HepG2 (cell line): ENCODE data around the gene SIK3. TPM values are rescaled to one million over a fixed set of nuclear protein-coding genes. Genes with fewer than 3 reads are reported as not detected.

Experiments
- ATAC-seq: fragments of 200-7000 bp; cut with Tn5 transposase; 3 replicates; pipeline ENCODE4 v1.9.1; 2020; ENCODE audit warnings: mild to moderate bottlenecking, moderate library complexity
- BruUV-seq: library from RNA; stranded (reverse); fragments of 400-500 nt; replicated peaks from 2 replicates; lab custom pipeline; 2021; lab: Mats Ljungman, UMichigan
- CTCF ChIA-PET: fragments of 300-600 bp; formaldehyde crosslinking; extraction: SDS; loops from one replicate; lab custom pipeline; 2021; ENCODE audit warnings: low total read pairs, inconsistent platforms, low intra/inter-chr PET ratio; lab: Yijun Ruan, JAX
- POLR2A ChIA-PET: fragments of 350-600 bp; sonication (Branson Sonifier 250); formaldehyde crosslinking; loops from one replicate; lab custom pipeline; 2020; ENCODE audit warnings: antibody characterized with exemption, inconsistent platforms; lab: Yijun Ruan, JAX
- DNase-seq: peaks from one replicate; pipeline ENCODE4 v3.0.0-alpha.2; 2015; ENCODE audit warnings: low spot score
- FAIRE-seq: peaks from 3 replicates; lab custom pipeline; 2011; peaks lifted over from hg19 to GRCh38; lab: Jason Lieb, UNC
- H2AFZ ChIP-seq: one replicate; pipeline ENCODE4 v1.6.1; 2011; ENCODE audit warnings: low read length, inconsistent platforms
- H3K27ac ChIP-seq: fragments of 300-600 bp; 3 replicates; pipeline ENCODE4 v1.8.0; 2011; ENCODE audit warnings: mixed run types, mild to moderate bottlenecking, mixed read lengths, low read length, inconsistent platforms; ENCODE audit not compliant: insufficient read depth; ENCODE audit errors: extremely low read length
- H3K27me3 ChIP-seq, 2 experiments: fragments of 200-600 bp in 1 of 2; 2 replicates in 1 of 2; 3 replicates in 1 of 2; pipeline versions ENCODE4 v1.6.0 to v1.8.0; 2011; ENCODE audit warnings: low read length in 2 of 2, mild to moderate bottlenecking in 2 of 2, moderate library complexity in 2 of 2, inconsistent platforms in 1 of 2; ENCODE audit not compliant: insufficient read depth in 2 of 2, control insufficient read depth in 1 of 2
- H3K36me3 ChIP-seq, 2 experiments: fragments of 200-600 bp in 1 of 2; replicated peaks in 1 of 2; 2 replicates in 1 of 2; 3 replicates in 1 of 2; pipeline versions ENCODE4 v1.5.1 to v1.8.0; 2011; ENCODE audit warnings: low read length in 2 of 2, inconsistent platforms in 1 of 2; ENCODE audit not compliant: insufficient read depth in 2 of 2, control insufficient read depth in 1 of 2
- H3K4me1 ChIP-seq: 2 replicates; pipeline ENCODE4 v1.5.1; 2012; ENCODE audit warnings: low read length, inconsistent platforms; ENCODE audit not compliant: insufficient read depth
- H3K4me2 ChIP-seq: 2 replicates; pipeline ENCODE4 v1.6.0; 2011; ENCODE audit warnings: low read depth, low read length, inconsistent platforms
- H3K4me3 ChIP-seq, 3 experiments: fragments of 200-600 bp in 1 of 3; sonication (generic), shearing (Covaris generic) in 1 of 3; replicated peaks in 1 of 3; 2 replicates each; pipeline ENCODE4 v1.5.1; 2011 to 2016; ENCODE audit warnings: low read length in 3 of 3, inconsistent platforms in 2 of 3, low read depth in 2 of 3, mild to moderate bottlenecking in 2 of 3, control low read depth in 1 of 3, mixed read lengths in 1 of 3; ENCODE audit not compliant: insufficient read depth in 1 of 3
- H3K79me2 ChIP-seq: one replicate; pipeline ENCODE4 v1.6.1; 2011; ENCODE audit warnings: low read length, inconsistent platforms; ENCODE audit not compliant: insufficient read depth
- H3K9ac ChIP-seq: 2 replicates; pipeline ENCODE4 v1.6.0; 2011; ENCODE audit warnings: mild to moderate bottlenecking, low read depth, low read length, inconsistent platforms; ENCODE audit not compliant: insufficient read depth
- H3K9me3 ChIP-seq: 2 replicates; pipeline ENCODE4 v1.5.1; 2012; ENCODE audit warnings: mild to moderate bottlenecking, low read length
- H4K20me1 ChIP-seq: 2 replicates; pipeline ENCODE4 v1.6.0; 2011; ENCODE audit warnings: inconsistent platforms, mild to moderate bottlenecking, low read length, moderate library complexity; ENCODE audit not compliant: insufficient read depth
- CCAR2 ChIP-seq: fragments of 200-400 bp; formaldehyde crosslinking; optimal IDR thresholded peaks from 2 replicates; pipeline ENCODE3; 2018; ENCODE audit warnings: low read depth, mild to moderate bottlenecking, low read length, moderate library complexity
- HOXA3 ChIP-seq: sonication (generic); formaldehyde crosslinking; IDR thresholded peaks from 2 replicates; pipeline ENCODE4 v1.5.0; 2020; ENCODE audit warnings: missing genetic modification reagents
- ZBTB42 ChIP-seq: sonication (generic); formaldehyde crosslinking; IDR thresholded peaks from 2 replicates; pipeline ENCODE4 v1.5.0; 2020; ENCODE audit warnings: mild to moderate bottlenecking, missing genetic modification reagents
- ZNF564 ChIP-seq: sonication (generic); formaldehyde crosslinking; IDR thresholded peaks from 2 replicates; pipeline ENCODE4 v1.8.1; 2023; ENCODE audit warnings: mild to moderate bottlenecking, missing genetic modification reagents
- ZNF772 ChIP-seq: sonication (generic); formaldehyde crosslinking; IDR thresholded peaks from 2 replicates; pipeline ENCODE4 v1.5.0; 2020; ENCODE audit warnings: mild to moderate bottlenecking, missing genetic modification reagents
- ZSCAN9 ChIP-seq: IDR thresholded peaks from 2 replicates; pipeline ENCODE4 v1.6.1; 2016; ENCODE audit warnings: borderline replicate concordance
- WGBS: methylation state at CpG from one replicate; pipeline ENCODE4 v1.1.6; 2017; ENCODE audit warnings: low lambda C conversion rate; 5-methylcytosine and 5-hydroxymethylcytosine counted together
- in situ Hi-C: cut with HindIII; loops from 2 replicates; pipeline ENCODE4 v1.10.0; 2017; ENCODE audit warnings: low pct_unique_long_range_greater_than_20kb; ENCODE audit not compliant: extremely low pct_ligation_motif_present
- intact Hi-C: fragments of 100-400 bp; cut with micrococcal nuclease; formaldehyde crosslinking; loops from one replicate; pipeline ENCODE4 v1.10.0; 2022; ENCODE audit not compliant: unreplicated experiment
- polyA plus RNA-seq, 8 experiments: library from polyadenylated mRNA; depleted of rRNA in 3 of 8; stranded (reverse) in 7 of 8; unstranded in 1 of 8; fragments of >200 nt; fragmentation: Illumina TruSeq in 4 of 8; extraction: Trizol in 4 of 8; gene quantifications; 2 replicates each; pipeline versions ENCODE4 v1.2.1 to v1.2.3, GENCODE V29; 2011 to 2016; ENCODE audit warnings: low read depth in 4 of 8, missing spikeins in 1 of 8, mixed read lengths in 1 of 8; ENCODE audit not compliant: insufficient read depth in 1 of 8
- total RNA-seq, 5 experiments: library from RNA; depleted of rRNA; stranded (reverse); fragments of >200 nt; fragmentation: Illumina TruSeq; extraction: Trizol; gene quantifications; 2 replicates each; pipeline ENCODE4 v1.2.3, GENCODE V29; 2016; ENCODE audit warnings: low read depth in 1 of 5
- TF ChIP-seq, protein P1 (sequence below): sonication (generic); formaldehyde crosslinking; IDR thresholded peaks from 2 replicates; pipeline ENCODE4 v1.4.0; 2020; ENCODE audit warnings: missing genetic modification reagents, borderline replicate concordance
- TF ChIP-seq, protein P2 (sequence below): sonication (generic); formaldehyde crosslinking; IDR thresholded peaks from 2 replicates; pipeline ENCODE4 v1.9.0; 2022; ENCODE audit warnings: missing genetic modification reagents, mild to moderate bottlenecking, borderline replicate concordance

SIK3 gene
- total and polyA plus RNA-seq, 2 of the 13 experiments (the other 11 are each of a cell fraction or from before 2014, with no cell fraction given) = 5.7 to 9.8 TPM

DNA sequence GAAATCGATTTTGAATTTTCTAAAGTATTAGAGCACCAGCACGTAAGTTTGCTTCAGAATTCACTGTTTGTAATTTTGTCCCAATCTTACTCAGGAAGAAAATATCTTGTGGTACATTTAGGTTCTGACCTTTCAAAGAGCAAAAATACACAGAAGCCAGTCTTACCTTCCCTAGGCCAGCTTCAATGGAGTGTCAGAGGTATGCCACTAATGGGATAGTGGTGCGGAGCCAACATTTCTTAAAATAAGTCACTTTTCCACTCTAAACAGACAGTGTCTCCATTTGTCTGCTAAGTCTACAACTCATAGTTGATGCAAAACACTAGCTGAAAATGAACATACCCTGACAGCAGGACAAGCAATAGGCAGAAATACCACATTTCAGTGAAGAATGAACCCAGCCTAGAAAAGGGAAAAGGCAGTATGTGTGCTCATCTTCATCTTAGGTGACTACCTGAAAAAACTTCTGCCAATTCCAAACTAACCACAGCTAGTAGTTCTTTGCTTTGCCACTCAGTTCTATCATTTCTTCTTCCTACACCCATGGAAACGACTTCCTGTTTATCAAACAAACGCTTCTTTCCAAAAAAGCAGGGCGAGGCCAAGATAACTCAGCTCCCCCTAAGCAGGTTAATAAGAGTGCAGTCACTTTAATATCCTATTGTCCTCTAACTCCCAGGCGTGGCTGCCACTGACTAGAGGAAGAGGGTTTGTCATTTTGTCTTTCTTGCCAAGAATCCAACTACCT lies 166.8 kb downstream of the SIK3 start:
- peak; percentile 18 for FAIRE-seq
- BruUV-seq = no TSS peak
- POLR2A ChIA-PET = interaction anchor here (1.5 to 3.2 kb wide), 3 partner anchors 94 to 165 kb away, joined by 3 to 13 read pairs (median 8); partner anchors contain the start of gene APOA1

DNA sequence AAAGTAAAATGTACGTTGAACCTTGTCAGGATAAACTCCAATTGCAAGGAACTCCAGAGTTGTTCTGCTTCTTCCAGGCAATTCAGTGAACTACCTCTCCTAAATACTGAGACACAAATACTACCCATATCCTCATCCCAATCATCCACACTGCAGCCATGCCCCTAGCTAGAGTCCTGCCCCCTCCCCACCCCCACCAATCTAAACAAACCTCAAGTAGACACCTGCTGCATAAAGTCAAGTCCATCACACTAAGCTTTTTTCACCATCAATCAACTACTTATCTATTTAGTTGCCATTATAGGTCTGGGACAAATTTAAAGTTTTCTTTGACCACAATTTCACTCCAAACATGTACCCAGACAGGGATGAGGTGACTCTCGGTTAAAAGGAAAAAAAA lies 167.6 kb downstream of the SIK3 start:
- H3K9me3 ChIP-seq = no peaks in the 10 kb centered on the region
- H3K36me3 ChIP-seq = peaks cover 0 to 15% of the 10 kb centered on the region in 2 experiments; a peak in 4 of 5 replicates
- DNase-seq = no peak
- peak overlapping the region; percentile 83 for H3K27ac ChIP-seq
- CTCF ChIA-PET = no interaction called here
- peaks cover 52% of the 10 kb centered on the region for H3K4me1 ChIP-seq
- no peak for TF ChIP-seq ZNF564
- TF ChIP-seq ZSCAN9 (CRISPR knock-in tag) = no peak
- TF ChIP-seq, protein P1, sequence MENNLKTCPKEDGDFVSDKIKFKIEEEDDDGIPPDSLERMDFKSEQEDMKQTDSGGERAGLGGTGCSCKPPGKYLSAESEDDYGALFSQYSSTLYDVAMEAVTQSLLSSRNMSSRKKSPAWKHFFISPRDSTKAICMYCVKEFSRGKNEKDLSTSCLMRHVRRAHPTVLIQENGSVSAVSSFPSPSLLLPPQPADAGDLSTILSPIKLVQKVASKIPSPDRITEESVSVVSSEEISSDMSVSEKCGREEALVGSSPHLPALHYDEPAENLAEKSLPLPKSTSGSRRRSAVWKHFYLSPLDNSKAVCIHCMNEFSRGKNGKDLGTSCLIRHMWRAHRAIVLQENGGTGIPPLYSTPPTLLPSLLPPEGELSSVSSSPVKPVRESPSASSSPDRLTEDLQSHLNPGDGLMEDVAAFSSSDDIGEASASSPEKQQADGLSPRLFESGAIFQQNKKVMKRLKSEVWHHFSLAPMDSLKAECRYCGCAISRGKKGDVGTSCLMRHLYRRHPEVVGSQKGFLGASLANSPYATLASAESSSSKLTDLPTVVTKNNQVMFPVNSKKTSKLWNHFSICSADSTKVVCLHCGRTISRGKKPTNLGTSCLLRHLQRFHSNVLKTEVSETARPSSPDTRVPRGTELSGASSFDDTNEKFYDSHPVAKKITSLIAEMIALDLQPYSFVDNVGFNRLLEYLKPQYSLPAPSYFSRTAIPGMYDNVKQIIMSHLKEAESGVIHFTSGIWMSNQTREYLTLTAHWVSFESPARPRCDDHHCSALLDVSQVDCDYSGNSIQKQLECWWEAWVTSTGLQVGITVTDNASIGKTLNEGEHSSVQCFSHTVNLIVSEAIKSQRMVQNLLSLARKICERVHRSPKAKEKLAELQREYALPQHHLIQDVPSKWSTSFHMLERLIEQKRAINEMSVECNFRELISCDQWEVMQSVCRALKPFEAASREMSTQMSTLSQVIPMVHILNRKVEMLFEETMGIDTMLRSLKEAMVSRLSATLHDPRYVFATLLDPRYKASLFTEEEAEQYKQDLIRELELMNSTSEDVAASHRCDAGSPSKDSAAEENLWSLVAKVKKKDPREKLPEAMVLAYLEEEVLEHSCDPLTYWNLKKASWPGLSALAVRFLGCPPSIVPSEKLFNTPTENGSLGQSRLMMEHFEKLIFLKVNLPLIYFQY = no peak
- TF ChIP-seq, protein P2, sequence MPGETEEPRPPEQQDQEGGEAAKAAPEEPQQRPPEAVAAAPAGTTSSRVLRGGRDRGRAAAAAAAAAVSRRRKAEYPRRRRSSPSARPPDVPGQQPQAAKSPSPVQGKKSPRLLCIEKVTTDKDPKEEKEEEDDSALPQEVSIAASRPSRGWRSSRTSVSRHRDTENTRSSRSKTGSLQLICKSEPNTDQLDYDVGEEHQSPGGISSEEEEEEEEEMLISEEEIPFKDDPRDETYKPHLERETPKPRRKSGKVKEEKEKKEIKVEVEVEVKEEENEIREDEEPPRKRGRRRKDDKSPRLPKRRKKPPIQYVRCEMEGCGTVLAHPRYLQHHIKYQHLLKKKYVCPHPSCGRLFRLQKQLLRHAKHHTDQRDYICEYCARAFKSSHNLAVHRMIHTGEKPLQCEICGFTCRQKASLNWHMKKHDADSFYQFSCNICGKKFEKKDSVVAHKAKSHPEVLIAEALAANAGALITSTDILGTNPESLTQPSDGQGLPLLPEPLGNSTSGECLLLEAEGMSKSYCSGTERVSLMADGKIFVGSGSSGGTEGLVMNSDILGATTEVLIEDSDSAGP (CRISPR knock-in tag) = no peak
- no peak for TF ChIP-seq HOXA3 (CRISPR knock-in tag)
- TF ChIP-seq, all 625 proteins: peak for 0
- Histone ChIP-seq H3K27me3 (no peaks in the 10 kb centered on the region), H4K20me1 (no peaks in the 10 kb centered on the region), H3K4me2 (peak overlapping the region; percentile 72), H2AFZ (no peak overlapping the region), H3K79me2 (no peaks in the 10 kb centered on the region), H3K4me3 (peak overlapping the region in 2 of 3 experiments; percentile 38 to 48; a peak in 2 of 6 replicates), H3K9ac (no peak overlapping the region; the same call in 1 of the 2 replicates)
- in situ Hi-C loops (no loop called here), intact Hi-C loops (no loop called here)
- WGBS = 59% methylated on average over 2 of the region's 2 CpGs
- POLR2A ChIA-PET = interaction anchor here (0.6 to 3.2 kb wide), 6 partner anchors 17 to 166 kb away, joined by 3 to 13 read pairs (median 4); partner anchors contain the start of gene APOA1
- FAIRE-seq (no peak), ATAC-seq (peak; percentile 15; the same call in 1 of the 3 replicates)
- no TSS peak for BruUV-seq

More for the DNA sequence above, 166.8 kb downstream of the SIK3 start:
- CTCF ChIA-PET = no interaction called here
- H4K20me1 ChIP-seq = no peaks in the 10 kb centered on the region
- no peak overlapping the region for H3K27ac ChIP-seq
- H3K27me3 ChIP-seq = no peaks in the 10 kb centered on the region
- intact Hi-C loops (no loop called here), in situ Hi-C loops (no loop called here)
- peaks cover 48% of the 10 kb centered on the region for H3K4me1 ChIP-seq
- no peaks in the 10 kb centered on the region for H3K9me3 ChIP-seq
- no peaks in the 10 kb centered on the region for H3K79me2 ChIP-seq
- TF ChIP-seq ZBTB42 (CRISPR knock-in tag) (no peak), CCAR2 (no peak), ZNF772 (no peak)
- ATAC-seq = no peak
- WGBS = 91% methylated on average over 7 of the region's 7 CpGs
- H3K4me3 ChIP-seq = no peak overlapping the region
- H3K36me3 ChIP-seq = peaks cover 0 to 10% of the 10 kb centered on the region in 2 experiments; a peak in 4 of 5 replicates
- DNase-seq = no peak
- H2AFZ ChIP-seq = no peak overlapping the region
- no peak overlapping the region for H3K4me2 ChIP-seq
- H3K9ac ChIP-seq = no peak overlapping the region
